SIG-M5 (cell line): ENCODE data around the gene MAPK7.

Source experiments
- DNase-seq: peaks from one replicate; lab custom pipeline; 2025; lab: John Stamatoyannopoulos, UW

Gene MAPK7

GRCh38 chr17:19421219-19421618 is 42.9 kb downstream of the MAPK7 start:
- DNase-seq, result no peak

DNA sequence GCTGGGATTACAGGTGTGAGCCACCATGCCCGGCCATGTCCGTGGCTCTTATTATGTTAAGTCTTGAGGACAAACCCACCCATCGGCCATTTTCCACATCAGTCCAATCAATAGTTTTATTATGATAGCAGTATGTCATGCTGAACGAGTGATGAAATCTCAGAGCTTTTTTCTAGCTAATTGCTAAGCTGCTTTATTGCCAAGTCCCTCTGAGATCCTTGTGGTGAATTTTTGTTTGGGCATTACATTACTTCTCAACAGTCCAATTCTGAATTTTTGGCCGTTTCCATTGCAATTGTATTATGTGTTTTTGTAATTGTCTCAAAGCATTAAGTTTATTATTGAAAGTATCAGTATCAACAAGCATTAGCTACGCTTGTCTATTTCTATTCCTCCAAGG is 43.6 kb downstream of the MAPK7 start:
- no peak for DNase-seq

DNA sequence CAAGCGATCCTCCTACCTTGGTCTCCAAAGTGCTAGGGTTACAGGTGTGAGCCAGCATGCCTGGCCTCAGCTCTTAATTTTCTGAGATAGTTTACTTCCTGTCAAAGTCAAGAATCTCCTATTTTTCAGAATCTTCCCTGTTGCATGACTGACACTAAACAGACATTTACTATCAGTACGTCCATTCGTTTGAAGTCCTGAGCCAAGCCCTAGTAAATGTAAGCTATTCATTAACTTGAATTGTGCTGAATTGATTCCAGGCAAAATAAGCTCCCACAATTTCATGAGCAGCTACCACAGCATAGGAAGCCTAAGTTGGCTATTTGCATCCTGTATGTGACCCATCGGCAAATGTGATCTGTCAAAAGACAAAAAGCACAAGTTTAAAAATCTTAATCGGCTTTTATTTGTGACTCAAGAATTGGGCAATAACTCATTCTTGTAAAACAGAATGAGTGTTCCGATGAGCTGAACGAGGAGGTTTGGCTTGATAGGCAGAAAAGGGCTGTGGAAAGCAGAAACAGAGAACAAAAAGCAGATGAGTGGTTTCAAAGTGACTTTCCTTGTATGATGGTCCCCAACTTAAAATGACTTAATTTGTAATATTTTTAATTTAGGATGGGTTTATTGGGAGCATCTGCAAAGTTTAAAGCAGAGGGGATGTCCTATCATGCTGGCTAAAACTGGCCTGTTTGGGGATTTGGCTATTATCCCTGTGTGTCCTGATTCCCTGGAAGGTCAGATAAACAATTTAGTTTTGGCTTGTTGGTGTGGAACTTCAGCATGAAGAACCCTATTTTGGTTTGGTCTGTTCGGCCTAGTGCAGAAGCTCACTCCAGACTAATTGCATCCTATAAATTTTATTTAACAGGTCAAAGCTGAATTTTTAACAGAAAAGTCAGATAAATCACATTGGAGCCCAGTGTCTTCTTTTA is 46.9 kb downstream of the MAPK7 start:
- no peak for DNase-seq

DNA sequence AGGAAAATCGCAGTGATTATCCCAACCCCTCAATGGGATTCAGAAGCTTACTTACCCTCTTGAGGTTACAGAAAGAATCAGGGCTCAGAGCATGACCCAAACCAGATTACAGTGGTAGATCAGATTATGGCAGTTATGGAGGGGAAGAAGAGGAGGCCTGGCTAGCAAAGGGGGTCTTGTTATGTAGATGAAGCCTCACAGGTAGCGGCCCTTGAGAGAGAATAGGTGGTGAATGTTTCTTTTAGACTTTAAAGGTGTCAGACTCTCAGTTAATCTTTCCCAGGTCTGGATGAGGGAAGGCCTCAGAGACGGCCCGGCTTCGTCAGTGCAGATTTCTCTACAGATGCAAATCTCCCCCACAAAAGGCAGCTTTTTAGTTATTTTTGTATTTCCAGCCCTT is 48.3 kb downstream of the MAPK7 start:
- DNase-seq, result no peak

DNA sequence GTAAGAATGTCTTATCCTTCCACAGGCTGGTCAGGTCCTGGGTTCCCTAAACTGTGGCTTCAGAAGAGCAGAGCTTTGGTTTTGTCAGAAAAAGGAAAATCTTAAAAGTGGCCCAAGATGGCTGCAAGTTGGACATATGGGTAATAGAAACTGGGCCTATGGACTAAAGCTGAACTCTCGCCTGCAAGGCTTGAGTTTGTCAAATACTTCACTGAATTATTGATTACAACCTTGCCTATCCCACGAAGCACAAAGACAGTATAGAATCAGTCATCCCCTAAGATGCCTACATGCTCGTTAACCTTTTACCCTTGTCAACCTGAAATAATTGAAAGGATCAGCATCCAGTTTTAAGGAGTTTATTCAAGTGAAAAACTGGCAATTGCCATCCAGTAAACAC is 53.4 kb downstream of the MAPK7 start:
- DNase-seq, result no peak
